GM12878 (cell line): ENCODE results near the gene ANKS1A. TPM values are rescaled to one million over a fixed set of nuclear protein-coding genes. Genes with fewer than 3 reads are reported as not detected.

Experiments
- ATAC-seq: fragments of 200-7000 bp; cut with Tn5 transposase; 3 replicates; pipeline ENCODE4 v1.9.1; 2020; ENCODE audit warnings: mild to moderate bottlenecking, moderate library complexity
- BruUV-seq: library from RNA; stranded (reverse); fragments of 400-500 nt; replicated peaks from 2 replicates; lab custom pipeline; 2021; lab: Mats Ljungman, UMichigan
- CTCF ChIA-PET: fragments of 300-600 bp; sonication (Branson Sonifier 250); formaldehyde crosslinking; extraction: SDS; loops from one replicate; lab custom pipeline; 2021; ENCODE audit warnings: inconsistent platforms; lab: Yijun Ruan, JAX
- POLR2A ChIA-PET: fragments of 350-600 bp; formaldehyde crosslinking; extraction: SDS; loops from one replicate; lab custom pipeline; 2021; ENCODE audit warnings: inconsistent platforms; lab: Charles Lee
- RAD21 ChIA-PET: fragments of 300-600 bp; sonication (Branson Sonifier 250); formaldehyde crosslinking; loops from one replicate; lab custom pipeline; 2023; ENCODE audit warnings: antibody characterized with exemption; ENCODE audit not compliant: unreplicated experiment; lab: Charles Lee
- SMC1A ChIA-PET: fragments of 300-600 bp; sonication (Branson Sonifier 250); formaldehyde crosslinking; loops from one replicate; lab custom pipeline; 2023; ENCODE audit not compliant: unreplicated experiment, uncharacterized antibody; lab: Charles Lee
- DNase-seq: peaks from one replicate; pipeline ENCODE4 v3.0.0-alpha.2; 2011; ENCODE audit warnings: low read depth, low spot score
- FAIRE-seq: peaks from 3 replicates; lab custom pipeline; 2011; peaks lifted over from hg19 to GRCh38; lab: Jason Lieb, UNC
- H2AFZ ChIP-seq: 2 replicates; pipeline ENCODE4 v1.6.0; 2011; ENCODE audit warnings: low read depth, low read length, control low read depth; ENCODE audit not compliant: control insufficient read depth
- H3K27ac ChIP-seq: 2 replicates; pipeline ENCODE4 v1.5.1; 2011; ENCODE audit warnings: control low read depth; ENCODE audit not compliant: control insufficient read depth, insufficient read depth
- H3K27me3 ChIP-seq, 2 experiments: replicated peaks in 1 of 2; 2 replicates each; pipeline versions ENCODE4 v1.6.0 to v1.6.1; 2011; ENCODE audit warnings: low read length in 1 of 2; ENCODE audit not compliant: control insufficient read depth in 2 of 2, insufficient read depth in 2 of 2
- H3K36me3 ChIP-seq, 2 experiments: 2 replicates each; pipeline ENCODE4 v1.5.1; 2011; ENCODE audit warnings: low read length in 1 of 2; ENCODE audit not compliant: control insufficient read depth in 2 of 2, insufficient read depth in 2 of 2
- H3K4me1 ChIP-seq: 2 replicates; pipeline ENCODE4 v1.6.1; 2011; ENCODE audit warnings: mild to moderate bottlenecking, low read length, moderate library complexity, mixed read lengths; ENCODE audit not compliant: control insufficient read depth, insufficient read depth
- H3K4me2 ChIP-seq: 2 replicates; pipeline ENCODE4 v1.6.0; 2011; ENCODE audit warnings: control low read depth; ENCODE audit not compliant: control insufficient read depth, insufficient read depth
- H3K4me3 ChIP-seq: fragments of 200-600 bp; sonication (generic); 2 replicates; pipeline ENCODE4 v1.5.1; 2016
- H3K79me2 ChIP-seq: 2 replicates; pipeline ENCODE4 v1.6.0; 2011; ENCODE audit warnings: low read length; ENCODE audit not compliant: control insufficient read depth, insufficient read depth
- H3K9ac ChIP-seq: 2 replicates; pipeline ENCODE4 v1.8.0; 2011; ENCODE audit warnings: low read length, control low read depth, mixed read lengths; ENCODE audit not compliant: control insufficient read depth, insufficient read depth
- H3K9me3 ChIP-seq: replicated peaks from 3 replicates; pipeline ENCODE4 v1.5.1; 2011; ENCODE audit warnings: mild to moderate bottlenecking, low read length; ENCODE audit not compliant: control insufficient read depth, insufficient read depth
- H4K20me1 ChIP-seq: 2 replicates; pipeline ENCODE4 v1.6.0; 2011; ENCODE audit not compliant: control insufficient read depth, insufficient read depth
- BCL3 ChIP-seq: IDR thresholded peaks from 2 replicates; pipeline ENCODE4 v1.6.1; 2011; ENCODE audit warnings: borderline replicate concordance, low read depth, mild to moderate bottlenecking, moderate library complexity, low read length; ENCODE audit not compliant: insufficient read depth, poor library complexity, severe bottlenecking
- CHD1 ChIP-seq: IDR thresholded peaks from 2 replicates; pipeline ENCODE4 v1.6.1; 2012; ENCODE audit warnings: low read depth, low read length, improper control_type of control experiment
- NFYA ChIP-seq: IDR thresholded peaks from 2 replicates; pipeline ENCODE4 v1.6.1; 2011; ENCODE audit warnings: low read depth, mild to moderate bottlenecking, low read length, improper control_type of control experiment, borderline replicate concordance
- PML ChIP-seq: IDR thresholded peaks from 2 replicates; pipeline ENCODE4 v1.6.1; 2012; ENCODE audit warnings: low read length, inconsistent platforms
- POLR2AphosphoS2 ChIP-seq: IDR thresholded peaks from 2 replicates; pipeline ENCODE4 v1.6.1; 2011; ENCODE audit warnings: low read depth, mild to moderate bottlenecking, low read length, improper control_type of control experiment, moderate library complexity
- RAD51 ChIP-seq: fragments of 450-650 bp; IDR thresholded peaks from 2 replicates; pipeline ENCODE4 v1.6.1; 2016; ENCODE audit warnings: moderate library complexity, mild to moderate bottlenecking, inconsistent platforms
- WGBS: methylation state at CpG from one replicate; pipeline ENCODE4 v1.1.6; 2016; ENCODE audit warnings: low lambda C conversion rate; ENCODE audit not compliant: insufficient replicate concordance, insufficient coverage; ENCODE audit errors: missing lambda C conversion rate; 5-methylcytosine and 5-hydroxymethylcytosine counted together
- in situ Hi-C: fragments of 300-500 bp; cut with MboI; formaldehyde crosslinking; loops from 9 replicates; pipeline ENCODE4 v1.14.3; 2018; ENCODE audit warnings: mixed read lengths
- intact Hi-C: fragments of 100-400 bp; cut with micrococcal nuclease; formaldehyde crosslinking; loops from one replicate; pipeline ENCODE4 v1.14.2; 2022; ENCODE audit not compliant: unreplicated experiment
- polyA plus RNA-seq, 11 experiments: library from polyadenylated mRNA; depleted of rRNA in 4 of 11; unstranded in 6 of 11; stranded (reverse) in 5 of 11; fragments of >200 nt; fragmentation: Nextera tagmentation in 4 of 11; fragmentation: Illumina TruSeq in 1 of 11; extraction: Ambion mirVana in 4 of 11; extraction: Trizol in 1 of 11; gene quantifications; 1 replicate in 1 of 11; 2 replicates in 10 of 11; pipeline versions ENCODE4 v1.2.1 to v1.2.3, GENCODE V29; 2011 to 2016; ENCODE audit warnings: inconsistent platforms in 2 of 11, missing spikeins in 2 of 11, low read depth in 1 of 11
- total RNA-seq, 4 experiments: library from RNA; depleted of rRNA in 3 of 4; stranded (reverse); fragments of >200 nt in 3 of 4; fragmentation: Illumina TruSeq in 1 of 4; extraction: Trizol in 1 of 4; gene quantifications; 2 replicates each; pipeline versions ENCODE4 v1.2.1 to v1.2.3, GENCODE V29; 2013 to 2021
- TF ChIP-seq, protein P1 (sequence below): IDR thresholded peaks from 2 replicates; pipeline ENCODE4 v1.6.1; 2011; ENCODE audit warnings: mild to moderate bottlenecking, low read depth, low read length, moderate library complexity; ENCODE audit not compliant: insufficient replicate concordance

ANKS1A gene
- total and polyA plus RNA-seq, 10 of the 15 experiments (the other 5 are each of a cell fraction or from before 2014, with no cell fraction given): 0.60 to 7.0 (median 3.0) TPM

DNA sequence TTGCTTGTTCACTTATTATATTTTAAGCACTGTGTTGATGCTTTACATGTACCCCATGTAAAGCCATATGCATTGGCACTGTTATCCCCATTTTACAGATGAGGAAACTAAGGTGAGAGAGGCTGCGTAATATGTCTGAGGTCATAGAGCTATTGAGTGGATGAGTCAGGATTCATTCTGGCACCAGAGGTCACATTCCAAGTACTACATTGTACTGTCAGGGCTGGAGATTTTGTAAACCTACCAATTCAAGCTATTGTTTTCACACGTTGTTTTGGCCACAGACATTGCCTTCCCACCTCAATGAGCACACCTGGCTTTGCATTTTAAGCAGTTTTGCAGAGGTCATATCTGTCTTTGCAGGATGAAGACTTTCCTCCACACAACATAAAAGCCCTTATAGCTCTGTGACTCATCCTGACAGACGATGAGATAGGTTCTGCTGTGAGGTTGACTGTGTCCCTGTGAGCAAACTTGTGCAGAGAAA lies 33.2 kb downstream of the ANKS1A start:
- SMC1A ChIA-PET: interaction anchor here (1.3 kb wide), 1 partner anchor 21 kb away, joined by 3 read pairs; no protein-coding TSS in a partner anchor
- DNase-seq (no peak), ATAC-seq (no peak), FAIRE-seq (no peak)
- H3K4me3 ChIP-seq: no peak overlapping the region
- H2AFZ ChIP-seq: no peak overlapping the region
- H3K9me3 ChIP-seq: no peaks in the 10 kb centered on the region
- H4K20me1 ChIP-seq: no peaks in the 10 kb centered on the region
- POLR2A ChIA-PET: interaction anchor here (0.7 kb wide), 2 partner anchors 21 to 772 kb away, joined by 5 to 7 read pairs; no protein-coding TSS in a partner anchor
- H3K79me2 ChIP-seq: no peaks in the 10 kb centered on the region
- H3K4me1 ChIP-seq: no peaks in the 10 kb centered on the region
- in situ Hi-C loops (no loop called here), intact Hi-C loops (no loop called here)
- H3K4me2 ChIP-seq: no peak overlapping the region
- H3K27me3 ChIP-seq: no peaks in the 10 kb centered on the region
- WGBS: 41% methylated on average over 3 of the region's 3 CpGs
- RAD21 ChIA-PET: no interaction called here
- H3K36me3 ChIP-seq: no peaks in the 10 kb centered on the region
- no peak overlapping the region for H3K27ac ChIP-seq
- H3K9ac ChIP-seq: no peak overlapping the region
- BruUV-seq: no TSS peak
- TF ChIP-seq PML: no peak
- TF ChIP-seq CHD1: no peak
- TF ChIP-seq NFYA: no peak
- TF ChIP-seq BCL3: peak; percentile 31
- no peak for TF ChIP-seq POLR2AphosphoS2
- no peak for TF ChIP-seq RAD51
- TF ChIP-seq, protein P1, sequence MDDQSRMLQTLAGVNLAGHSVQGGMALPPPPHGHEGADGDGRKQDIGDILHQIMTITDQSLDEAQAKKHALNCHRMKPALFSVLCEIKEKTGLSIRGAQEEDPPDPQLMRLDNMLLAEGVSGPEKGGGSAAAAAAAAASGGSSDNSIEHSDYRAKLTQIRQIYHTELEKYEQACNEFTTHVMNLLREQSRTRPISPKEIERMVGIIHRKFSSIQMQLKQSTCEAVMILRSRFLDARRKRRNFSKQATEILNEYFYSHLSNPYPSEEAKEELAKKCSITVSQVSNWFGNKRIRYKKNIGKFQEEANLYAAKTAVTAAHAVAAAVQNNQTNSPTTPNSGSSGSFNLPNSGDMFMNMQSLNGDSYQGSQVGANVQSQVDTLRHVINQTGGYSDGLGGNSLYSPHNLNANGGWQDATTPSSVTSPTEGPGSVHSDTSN: no peak
- CTCF ChIA-PET: no interaction called here
